Activated CD4-positive, alpha-beta T cell treated with anti-CD3 and anti-CD28 coated beads, Interleukin-2, amount 50 U/mL, for 1 hour (primary cell): ENCODE data around the gene NAALADL2.
"Not testable (repeated sequence)": the region's sequence is repeated elsewhere in the genome, so short reads cannot be mapped to it uniquely, and the experiment has no call there.

Source experiments
- DNase-seq: peaks from one replicate; pipeline ENCODE4 v3.0.0-alpha.2; 2020

NAALADL2 gene

DNA sequence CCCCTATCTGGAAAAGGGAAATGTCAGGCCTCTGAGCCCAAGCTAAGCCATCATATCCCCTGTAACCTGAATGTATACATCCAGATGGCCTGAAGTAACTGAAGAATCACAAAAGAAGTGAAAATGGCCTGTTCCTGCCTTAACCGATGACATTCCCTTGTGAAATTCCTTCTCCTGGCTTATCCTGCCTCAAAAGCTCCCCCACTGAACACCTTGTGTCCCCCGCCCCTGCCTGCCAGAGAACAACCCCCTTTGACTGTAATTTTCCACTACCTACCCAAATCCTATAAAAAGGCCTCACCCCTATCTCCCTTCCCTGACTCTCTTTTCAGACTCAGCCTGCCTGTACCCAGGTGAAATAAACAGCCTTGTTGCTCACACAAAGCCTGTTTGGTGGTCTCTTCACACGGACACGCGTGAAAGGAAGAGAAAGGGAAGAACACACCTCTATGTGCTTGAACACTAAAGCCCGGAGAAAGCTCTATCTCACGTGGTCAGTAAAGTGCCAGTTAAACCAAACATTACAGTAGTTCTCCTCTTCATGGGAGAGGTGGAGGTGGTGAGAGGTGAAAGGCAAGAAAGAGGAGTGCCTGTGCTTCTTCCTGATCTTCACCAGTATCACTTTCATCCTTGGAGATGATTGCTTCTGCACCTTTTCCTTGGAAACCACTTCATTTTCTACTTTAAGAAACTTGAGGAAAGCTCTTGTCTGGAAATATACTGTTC is 963.8 kb downstream of the NAALADL2 start:
- DNase-seq, result not testable (repeated sequence)

DNA sequence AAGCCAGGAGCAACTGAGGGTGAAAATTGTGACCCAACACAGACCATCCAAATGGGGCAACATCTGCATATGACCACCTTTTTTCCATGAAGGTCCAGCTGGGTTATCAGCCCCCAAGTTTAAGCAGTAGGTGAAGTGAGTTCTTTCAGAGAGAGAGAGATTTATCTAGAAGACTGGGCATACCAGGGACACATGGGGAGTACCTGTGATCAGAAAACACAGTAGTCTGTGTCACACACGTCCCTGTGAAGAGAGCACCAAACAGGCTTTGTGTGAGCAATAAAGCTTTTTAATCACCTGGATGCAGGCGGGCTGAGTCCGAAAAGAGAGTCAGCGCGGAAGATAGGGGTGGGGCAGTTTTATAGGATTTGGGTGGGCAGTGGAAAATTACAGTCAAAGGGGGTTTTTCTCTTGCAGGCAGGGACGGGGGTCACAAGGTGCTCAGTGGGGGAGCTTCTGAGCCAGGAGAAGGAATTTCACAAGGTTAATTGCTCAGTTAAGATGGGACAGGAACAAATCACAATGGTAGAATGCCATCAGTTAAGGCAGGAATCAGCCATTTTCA is 966.0 kb downstream of the NAALADL2 start:
- DNase-seq, result not testable (repeated sequence)

DNA sequence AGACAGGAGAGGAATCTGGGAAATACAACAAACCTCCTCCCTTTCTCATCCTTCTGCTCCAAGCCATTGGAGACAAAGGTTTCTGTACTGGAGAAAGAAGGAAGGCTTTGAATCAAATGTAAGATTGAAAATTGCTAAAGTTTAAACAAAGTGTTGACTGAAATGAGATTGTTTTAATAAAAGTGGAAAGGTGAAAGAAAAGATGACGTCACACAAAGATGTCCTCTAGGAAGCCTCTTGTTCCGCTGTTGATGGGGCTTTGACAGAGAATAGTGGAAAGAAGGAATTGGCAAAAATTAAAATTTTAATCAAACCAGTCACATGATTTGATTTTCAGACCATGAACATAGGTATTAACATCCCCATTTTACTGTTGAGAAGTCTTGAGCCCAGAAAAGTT is 967.6 kb downstream of the NAALADL2 start:
- no peak for DNase-seq

DNA sequence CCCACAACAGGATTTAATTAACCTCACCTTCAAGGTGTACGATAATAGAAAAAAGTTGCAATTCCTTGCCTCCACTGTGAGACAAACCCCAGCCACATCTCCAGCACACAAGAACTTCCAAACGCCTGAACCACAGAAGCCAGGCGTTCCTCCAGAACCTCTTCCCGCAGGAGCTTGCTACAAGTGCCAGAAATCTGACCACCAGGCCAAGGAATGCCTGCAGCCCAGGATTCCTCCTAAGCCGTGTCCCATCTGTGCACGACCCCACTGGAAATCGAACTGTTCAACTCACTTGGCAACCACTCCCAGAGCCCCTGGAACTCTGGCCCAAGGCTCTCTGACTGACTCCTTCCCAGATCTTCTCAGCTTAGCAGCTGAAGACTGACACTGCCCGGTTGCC is 970.7 kb downstream of the NAALADL2 start:
- not testable (repeated sequence) for DNase-seq

DNA sequence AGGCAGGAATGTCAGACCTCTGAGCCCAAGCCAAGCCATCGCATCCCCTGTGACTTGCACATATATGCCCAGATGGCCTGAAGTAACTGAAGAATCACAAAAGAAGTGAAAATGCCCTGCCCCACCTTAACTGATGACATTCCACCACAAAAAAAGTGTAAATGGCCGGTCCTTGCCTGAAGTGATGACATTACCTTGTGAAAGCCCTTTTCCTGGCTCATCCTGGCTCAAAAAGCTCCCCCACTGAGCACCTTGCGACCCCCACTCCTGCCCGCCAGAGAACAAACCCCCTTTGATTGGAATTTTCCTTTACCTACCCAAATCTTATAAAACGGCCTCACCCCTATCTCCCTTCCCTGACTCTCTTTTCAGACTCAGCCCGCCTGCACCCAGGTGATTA is 976.6 kb downstream of the NAALADL2 start:
- DNase-seq, result not testable (repeated sequence)

DNA sequence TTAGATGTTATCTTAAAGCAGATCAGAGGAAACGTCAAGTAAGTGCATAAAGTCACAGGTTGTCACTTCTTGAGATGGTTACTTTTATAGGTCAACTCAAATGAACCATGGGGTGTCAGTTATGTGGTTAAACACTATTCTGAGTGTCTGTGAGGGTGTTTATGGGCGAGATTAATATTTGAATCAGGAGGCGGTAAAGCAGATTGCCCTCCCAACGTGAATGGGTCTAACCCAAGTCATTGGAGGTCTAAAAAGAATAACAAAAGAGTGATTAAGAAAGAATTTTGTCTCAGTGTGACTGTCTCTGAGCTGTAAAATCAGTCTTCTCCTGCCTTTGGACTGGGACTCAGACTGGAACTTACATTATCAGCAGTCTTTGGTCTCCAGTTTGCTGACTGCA is 977.5 kb downstream of the NAALADL2 start:
- no peak for DNase-seq

DNA sequence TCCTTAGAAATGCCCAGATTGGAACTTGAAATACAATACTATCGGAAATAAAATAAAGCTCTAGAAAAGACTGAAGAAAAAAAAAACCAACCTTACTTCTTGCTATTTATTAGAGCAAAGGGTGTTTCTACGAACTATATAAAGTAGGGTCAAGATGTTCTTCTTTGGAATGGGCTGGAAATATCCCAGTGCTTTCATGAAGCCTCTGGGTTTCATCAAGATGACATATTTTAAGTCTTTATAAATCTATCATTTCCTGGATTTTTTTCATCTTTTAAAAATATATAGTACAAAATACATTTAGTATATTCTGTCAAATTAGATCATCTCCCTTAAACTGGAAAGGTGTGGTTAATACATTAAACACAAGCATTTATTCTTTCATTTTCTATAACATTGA is 978.8 kb downstream of the NAALADL2 start:
- DNase-seq, result no peak

DNA sequence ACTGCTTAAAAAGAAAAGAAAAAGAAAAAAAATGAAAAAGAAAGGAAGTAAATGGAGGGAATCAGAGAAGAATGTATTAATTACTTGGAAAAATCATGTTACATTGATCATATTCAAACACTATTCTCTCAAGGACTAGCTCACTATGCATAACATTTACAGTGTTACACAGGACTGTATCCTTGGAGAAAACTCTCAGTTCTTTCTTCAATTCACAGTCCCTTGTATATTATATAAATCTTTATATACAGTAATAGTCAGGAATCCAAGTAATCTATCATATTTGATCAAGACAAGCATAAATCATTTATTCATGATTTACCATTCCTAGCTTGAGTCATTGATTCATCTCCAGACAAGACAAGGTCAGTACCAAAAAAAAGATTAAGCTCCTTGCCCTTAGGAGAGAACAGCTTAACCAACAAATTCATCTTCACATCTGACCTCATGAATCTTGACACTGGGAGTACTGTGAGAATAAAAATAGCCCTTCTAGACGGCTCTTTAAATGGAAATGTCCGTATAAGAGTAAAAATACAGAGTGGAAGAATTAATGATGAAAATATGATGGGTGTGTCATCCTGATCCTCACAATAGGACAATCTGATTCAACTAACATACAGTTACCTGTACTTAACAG is 980.4 kb downstream of the NAALADL2 start:
- DNase-seq, result no peak

DNA sequence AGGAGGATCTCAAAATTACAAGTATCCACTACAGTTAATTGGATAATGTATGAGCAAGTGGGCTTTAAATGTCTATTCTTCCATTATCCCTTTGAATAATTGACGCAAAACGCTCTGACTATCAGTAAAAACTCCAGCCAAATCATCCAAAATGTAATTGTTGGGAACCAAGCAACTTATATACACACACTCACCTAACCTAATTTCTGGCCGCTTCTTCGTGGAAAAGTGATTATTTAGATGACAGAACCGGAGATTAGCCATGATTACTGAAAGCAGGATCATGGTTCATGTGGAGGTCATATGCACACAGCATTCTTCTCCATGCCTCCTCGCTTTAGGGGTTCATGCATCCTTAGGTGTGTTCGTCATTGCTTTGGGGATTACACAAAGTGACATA is 992.4 kb downstream of the NAALADL2 start:
- no peak for DNase-seq

DNA sequence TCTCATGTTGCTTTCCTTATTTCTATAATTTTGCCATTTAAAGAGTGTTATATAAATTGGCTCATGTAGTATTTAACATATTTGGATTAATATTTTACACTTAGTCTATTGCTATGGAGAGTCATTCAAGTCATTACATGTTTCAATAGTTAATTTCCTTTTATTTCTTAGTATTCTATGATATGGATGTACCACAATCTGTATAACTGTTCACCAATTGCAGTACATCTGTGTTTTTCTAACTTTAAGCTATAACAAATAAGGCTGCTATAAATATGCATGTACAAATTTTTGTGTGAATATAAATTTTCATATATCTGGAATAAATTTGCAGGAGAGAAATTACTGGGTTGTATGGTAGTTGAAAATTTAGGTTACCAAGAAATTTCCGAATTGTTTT is 993.4 kb downstream of the NAALADL2 start:
- DNase-seq, result no peak

DNA sequence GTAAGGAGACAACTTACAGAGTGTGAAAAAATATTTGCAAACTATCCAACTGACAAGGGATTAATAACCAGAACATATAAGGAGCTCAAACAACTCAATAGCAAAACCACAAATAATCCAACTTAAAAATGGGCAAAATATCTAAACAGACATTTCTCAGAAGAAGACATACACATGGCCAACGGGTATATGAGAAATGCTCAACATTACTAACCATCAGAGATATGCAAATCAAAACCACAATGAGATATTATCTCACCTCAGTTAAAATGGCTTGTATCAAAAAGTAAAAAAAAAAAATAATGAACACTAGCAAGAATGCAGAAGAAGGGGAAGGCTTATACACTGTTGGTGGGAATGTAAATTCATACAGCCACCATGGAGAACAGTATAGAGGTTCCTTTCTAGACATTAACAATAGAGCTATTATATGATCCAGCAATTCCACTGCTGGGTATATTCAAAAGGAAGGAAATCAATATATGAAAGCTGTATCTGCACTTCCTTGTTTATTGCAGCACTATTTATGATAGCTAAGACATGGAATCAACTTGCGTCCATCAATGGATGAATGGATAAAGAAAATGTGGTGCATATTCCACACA is 998.6 kb downstream of the NAALADL2 start:
- DNase-seq, result no peak
